HL-60/S4 (cell line): ENCODE results near the gene ZBTB7C.

ENCODE experiments used
- in situ Hi-C: fragments of 300-500 bp; cut with MboI; formaldehyde crosslinking; loops from 2 replicates; pipeline ENCODE4 v1.14.3; 2022; ENCODE audit warnings: low sequenced_read_pairs

ZBTB7C gene

DNA sequence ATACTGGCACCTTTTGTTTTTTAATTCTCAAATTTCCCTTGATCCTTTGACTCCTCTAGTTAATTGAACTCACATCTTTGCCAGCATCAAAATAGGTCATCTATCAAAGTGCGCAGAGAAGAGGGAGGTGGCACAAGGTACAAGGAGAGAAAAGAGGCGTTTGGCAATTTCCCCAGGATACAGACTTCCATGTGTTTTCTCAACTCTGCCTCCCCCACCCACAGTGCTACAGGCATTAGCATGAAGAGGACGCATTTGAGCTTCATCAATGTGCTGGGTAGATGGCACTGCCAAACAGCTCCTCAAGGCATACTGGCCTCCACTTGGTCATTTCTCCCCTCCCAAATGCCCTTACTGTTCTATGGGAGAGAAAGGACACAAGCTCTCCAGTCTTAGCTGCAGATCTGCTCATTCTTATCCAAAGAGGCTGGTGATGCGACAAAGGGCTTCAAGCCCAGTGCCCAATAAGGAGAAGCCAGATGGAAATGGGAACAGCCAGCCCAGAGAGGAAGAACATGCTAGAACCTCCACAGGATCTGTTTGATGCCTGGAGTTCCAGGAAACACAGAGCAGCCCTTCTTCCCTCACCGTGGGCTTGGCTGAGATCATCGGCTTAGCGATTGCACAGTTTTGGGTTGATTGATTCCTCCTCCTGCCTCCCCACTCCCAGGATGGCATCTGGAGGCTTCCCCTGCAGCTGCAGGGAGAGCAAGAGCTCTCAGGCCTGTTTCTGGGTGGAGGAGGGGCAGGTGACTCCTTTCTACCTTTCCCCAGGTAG is 334.1 kb downstream of the ZBTB7C start:
- in situ Hi-C loops = no loop called here

GRCh38 chr18:48073211-48073930 is 335.8 kb downstream of the ZBTB7C start:
- in situ Hi-C loops = no loop called here

DNA sequence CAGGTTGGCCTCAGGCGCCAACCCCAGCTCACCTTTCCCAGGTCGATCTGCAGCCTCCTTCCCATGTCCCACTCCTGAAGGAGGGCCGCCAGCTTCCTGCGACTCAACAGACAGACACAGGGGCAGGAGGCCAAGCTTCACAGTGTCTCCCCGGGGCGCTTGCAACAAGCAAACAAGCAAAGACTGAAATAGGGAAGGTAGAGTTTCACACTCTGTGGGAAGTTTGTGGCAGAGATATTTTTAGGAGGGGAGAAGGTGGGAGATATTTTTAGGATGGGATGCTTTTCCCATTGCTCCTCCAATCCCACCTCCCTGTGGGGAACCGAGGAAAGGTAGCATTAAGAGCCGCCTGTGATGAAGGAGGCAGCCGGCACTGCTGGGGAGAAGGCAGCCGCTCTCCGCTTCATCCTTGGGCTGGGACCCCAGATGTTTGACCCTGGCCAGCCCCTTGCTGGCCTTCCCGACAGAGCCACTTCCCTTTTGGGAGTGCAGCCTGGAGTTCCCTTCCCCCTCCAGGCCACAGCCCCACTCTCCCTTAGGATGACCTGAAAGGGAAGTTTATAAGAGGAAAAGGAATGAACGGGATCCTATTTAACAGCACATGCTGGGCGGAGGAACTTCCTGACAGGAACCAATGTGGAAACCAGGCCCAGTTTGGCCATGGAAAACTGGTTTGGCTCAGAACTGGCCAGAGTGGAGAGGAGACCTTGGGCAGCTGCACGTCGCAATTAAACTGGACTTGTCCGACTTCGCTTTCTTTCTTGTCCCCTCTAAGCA is 336.6 kb downstream of the ZBTB7C start:
- in situ Hi-C loops = no loop called here

GRCh38 chr18:48068916-48069445 is 340.2 kb downstream of the ZBTB7C start:
- in situ Hi-C loops = no loop called here

DNA sequence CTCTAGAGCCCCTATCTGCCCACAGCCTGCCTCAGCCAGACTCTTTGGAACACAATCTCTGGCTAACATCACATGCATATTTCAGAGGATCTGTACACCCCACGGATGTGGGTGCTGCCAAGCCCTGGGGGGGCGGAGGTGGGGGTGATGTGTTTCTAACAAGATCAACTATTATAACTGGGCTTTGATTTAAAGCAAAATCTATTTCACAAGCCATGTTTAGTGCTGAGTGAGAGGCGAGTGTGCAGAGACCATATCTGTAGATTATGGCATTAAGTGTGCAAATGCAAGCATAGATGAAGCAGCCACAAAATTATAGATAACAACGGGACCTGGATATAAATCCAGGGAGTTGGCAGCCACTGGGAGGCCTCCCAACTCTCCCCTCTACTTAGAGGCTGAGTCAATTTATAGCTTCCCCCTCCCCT is 342.9 kb downstream of the ZBTB7C start:
- in situ Hi-C loops = no loop called here

- in situ Hi-C loops = no loop called here
Observed at GRCh38 chr18:48065601-48065995, 343.6 kb downstream of the ZBTB7C start.

GRCh38 chr18:48064978-48065600 is 344.1 kb downstream of the ZBTB7C start:
- in situ Hi-C loops = no loop called here

DNA sequence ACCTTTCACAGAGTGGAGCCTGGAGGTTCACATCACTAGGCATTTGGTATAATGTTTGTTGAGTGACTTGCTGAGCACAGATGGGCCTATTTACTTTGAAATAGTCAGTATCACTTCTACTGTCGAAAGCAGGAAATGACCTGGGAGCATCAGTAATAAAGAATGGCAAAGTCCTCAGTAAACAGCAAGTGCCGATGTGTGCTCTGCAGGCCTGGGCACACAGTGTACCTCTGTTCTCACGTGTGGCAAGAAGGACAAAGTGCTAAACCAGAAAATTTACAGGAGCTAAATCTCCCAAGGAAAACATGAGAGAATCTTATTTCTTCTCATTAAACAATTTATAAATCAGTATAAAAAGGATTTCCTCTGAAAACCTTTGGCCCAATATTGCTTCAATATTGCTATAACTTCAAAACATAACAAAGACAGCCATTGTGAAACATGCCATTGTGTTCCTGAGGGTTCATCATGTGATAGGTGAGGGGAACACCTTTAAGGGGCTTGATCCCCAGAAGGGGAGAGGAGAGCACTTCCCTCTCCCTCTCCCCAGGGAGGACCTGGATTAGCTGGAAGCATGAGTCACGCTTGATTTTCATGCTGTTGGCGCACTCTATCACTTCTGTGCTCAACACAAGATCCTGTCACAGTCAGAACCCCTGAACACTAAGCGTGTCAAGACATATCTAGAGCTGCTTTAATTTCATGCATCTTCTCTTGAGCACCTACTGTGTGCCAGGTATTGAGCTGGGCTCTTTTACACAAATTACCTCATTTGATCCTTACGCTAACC is 347.2 kb downstream of the ZBTB7C start:
- in situ Hi-C loops = no loop called here

DNA sequence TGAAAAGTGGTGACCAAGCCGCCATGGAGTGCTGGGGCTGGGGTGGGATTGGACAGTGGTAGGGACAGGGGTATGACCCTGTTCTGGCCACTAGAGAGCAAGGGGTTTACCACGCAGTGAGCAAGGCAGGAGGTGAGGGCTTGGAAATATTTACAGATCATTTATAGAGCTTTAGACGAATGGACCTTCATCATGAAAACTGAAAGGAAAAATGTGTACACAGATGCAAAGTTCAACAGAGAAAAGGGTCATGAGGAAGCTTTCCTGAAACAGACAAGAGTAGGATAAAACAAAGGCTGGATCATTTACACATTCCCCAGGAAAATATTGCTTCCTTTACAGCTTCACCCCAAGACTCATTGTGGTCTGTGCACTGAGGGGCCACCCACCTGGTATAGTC is 348.2 kb downstream of the ZBTB7C start:
- in situ Hi-C loops = no loop called here

DNA sequence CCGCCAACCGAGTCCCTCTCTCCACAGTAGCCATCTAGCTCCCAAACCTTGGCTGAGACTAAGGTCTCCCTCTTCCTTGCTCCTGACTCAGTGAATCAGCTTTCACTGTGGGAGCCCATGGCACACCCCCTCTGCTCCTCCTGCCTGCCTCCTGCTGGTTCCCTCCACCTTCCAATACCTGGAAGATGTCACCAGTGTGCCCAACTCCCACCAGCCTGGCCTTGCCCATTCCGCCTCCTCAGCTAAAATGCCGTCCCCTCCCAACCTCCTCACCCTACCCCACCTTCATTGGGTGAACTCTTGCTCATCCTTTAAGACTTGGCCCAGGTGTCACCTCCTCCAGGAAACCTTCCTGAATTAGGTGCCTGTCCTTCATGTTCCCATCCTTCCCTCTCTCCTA is 348.8 kb downstream of the ZBTB7C start:
- in situ Hi-C loops = no loop called here

DNA sequence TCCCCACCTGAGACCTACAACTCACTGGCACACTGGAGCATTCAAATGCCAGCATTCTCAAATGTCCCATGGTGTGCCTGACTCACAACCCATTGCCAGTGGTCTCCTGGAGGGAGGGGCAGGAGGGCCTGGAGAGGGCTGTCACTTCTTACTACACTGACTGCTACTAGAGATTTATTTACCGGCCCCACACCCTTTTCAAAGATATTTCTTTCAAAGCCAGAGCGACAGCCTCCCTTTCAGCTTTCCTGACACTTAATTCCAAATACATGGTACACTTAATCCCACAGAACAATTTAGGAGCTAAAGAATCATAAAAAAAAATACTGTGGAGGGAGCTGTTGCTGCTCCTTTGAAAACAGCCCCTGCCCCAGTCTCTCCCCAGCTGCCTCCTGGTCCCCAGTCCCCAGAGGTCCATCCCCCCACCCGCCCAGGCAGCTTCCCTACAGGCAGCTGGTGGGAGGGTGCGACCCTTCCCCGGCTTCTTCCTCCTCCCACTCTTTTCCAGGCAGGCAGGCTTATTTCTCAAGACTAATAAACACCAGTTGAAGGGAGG is 349.6 kb downstream of the ZBTB7C start:
- in situ Hi-C loops = no loop called here

- in situ Hi-C loops = no loop called here
Observed at GRCh38 chr18:48058486-48058885, 350.7 kb downstream of the ZBTB7C start.

DNA sequence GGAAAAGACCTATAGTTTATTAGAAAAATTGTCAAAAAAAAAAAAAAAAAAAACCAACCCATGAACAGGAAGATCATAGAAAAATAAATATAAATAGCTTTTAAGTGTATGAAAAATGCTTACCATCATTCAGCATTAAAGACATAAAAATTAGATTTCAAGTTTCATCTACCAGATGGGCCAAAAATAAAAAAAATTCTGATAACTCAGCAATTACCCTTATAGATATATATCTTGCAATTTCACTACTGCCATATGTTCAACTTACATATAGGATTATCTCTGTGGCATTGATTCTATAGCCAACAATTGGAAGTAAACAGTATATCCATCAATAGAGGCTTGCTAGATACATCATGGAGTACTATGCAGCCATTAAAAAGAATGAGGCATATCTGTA is 352.2 kb downstream of the ZBTB7C start:
- in situ Hi-C loops = no loop called here

DNA sequence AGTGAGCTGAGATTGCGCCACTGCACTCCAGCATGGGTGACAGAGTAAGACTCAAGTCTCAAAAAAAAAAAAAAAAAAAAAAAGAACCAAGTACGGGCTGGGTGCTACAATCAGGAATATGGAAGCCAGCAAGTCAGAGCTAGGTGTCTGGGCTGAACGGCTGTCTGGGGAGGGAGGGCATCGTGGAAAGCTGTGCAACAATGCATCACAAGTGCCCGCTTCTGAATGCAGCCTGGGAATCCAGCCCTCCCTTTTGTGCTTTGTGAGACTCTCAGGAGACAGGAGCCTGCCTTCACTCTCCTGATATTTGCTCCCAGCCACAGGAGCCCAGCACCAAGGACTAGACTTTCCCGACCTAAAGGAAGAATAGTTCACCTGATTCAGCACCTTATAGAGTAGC is 353.8 kb downstream of the ZBTB7C start:
- in situ Hi-C loops = no loop called here

- in situ Hi-C loops = no loop called here
Observed at GRCh38 chr18:48053881-48054816, 355.0 kb downstream of the ZBTB7C start.

DNA sequence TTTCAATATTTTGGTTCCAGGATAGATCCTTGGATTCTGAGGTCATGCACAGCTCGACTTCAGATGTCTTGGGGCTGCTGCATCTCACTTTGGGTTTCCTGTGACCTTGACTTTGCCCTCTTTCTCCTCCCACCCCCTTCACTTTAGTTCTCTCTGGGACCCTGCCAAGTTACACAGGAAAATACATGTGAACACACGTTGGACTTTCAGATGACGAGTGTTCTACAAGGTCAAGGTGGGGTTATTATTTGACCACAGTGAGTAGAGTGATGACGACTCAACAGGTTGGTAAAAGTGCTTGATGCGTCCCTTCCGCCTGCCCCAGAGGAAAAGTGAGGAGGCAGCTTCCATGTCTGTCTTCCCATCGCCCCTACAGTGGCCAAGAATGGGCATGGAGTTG is 356.3 kb downstream of the ZBTB7C start:
- in situ Hi-C loops = no loop called here

DNA sequence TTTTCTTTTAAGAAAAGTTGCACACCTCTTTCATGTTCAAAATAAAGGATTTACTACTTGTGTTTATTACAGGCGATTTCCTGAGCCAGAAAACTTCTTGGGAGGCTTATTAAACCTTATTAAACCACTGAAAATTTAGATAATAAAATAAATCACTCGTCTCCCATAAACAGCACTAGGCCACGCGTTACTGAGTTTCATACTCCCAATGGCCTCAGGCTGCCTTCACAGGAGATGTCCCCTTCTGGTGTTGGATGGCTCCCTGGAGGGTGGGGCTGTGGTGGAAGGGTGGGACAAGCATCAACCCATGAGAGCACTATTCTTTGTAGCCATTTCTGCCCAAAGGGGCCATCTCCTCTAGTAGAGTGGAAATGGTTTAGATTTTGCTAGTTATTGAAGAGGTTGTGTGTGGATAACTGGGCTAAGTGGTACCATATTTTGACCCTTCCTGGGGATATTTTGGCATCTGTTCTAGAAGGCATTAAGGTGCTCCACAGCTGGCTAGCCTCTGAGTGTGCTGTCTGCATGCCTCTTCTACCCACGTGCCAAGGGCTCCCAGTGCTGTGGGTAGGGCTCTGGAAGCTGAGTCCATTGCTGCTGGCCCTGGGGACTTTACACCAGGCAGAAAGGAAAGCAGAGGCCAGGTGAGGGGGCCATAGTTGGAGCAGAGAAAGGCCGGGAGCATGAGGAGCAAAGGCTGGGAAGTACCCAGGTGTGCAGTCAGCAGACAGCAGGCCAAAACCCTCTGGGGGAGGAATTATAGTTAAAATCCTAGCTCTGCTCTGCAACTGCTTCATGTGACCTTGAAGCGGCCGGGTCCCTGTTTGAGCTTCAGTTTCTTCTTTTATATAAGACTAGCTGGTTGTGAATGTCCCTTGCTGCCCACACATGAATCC is 357.0 kb downstream of the ZBTB7C start:
- in situ Hi-C loops = no loop called here

DNA sequence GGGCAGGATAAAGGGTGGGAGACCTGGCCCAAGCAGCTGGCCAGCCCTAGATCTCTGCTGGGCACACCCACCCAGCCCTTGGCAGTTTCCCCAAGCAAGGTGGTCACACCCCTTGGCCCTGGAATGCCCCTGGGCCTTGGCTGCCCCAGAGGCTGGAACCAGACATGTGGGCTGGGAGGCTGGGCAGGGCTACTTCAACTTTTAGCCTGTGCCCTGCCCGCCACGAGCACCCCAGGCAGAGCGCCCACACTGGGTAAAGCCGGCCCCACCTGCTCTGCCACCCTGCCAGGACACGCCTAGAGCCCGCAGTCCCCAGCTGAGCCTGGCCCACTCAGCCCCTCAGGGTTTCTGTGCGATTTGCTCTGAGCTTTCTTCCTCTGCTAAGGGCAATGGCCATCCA is 359.0 kb downstream of the ZBTB7C start:
- in situ Hi-C loops = no loop called here
